Esophagus squamous epithelium (tissue), 4 donors: Measurements from ENCODE around the gene RIOK1.

Experiments used
- POLR2A ChIP-seq, 4 donors: fragments of 450-650 bp; IDR thresholded peaks; one replicate each; pipeline ENCODE4 v1.6.1; 2017; ENCODE audit warnings: antibody characterized with exemption in 4 of 4, mild to moderate bottlenecking in 4 of 4, moderate library complexity in 3 of 4
- TF ChIP-seq, protein P1 (sequence below), 6 experiments: fragments of 450-650 bp in 4 of 6; fragments of 200-600 bp in 2 of 6; sonication (generic) in 2 of 6; IDR thresholded peaks; one replicate each; pipeline ENCODE4 v1.5.1; 2016 to 2019; ENCODE audit warnings: antibody characterized with exemption in 6 of 6, mild to moderate bottlenecking in 4 of 6, moderate library complexity in 4 of 6

DNA sequence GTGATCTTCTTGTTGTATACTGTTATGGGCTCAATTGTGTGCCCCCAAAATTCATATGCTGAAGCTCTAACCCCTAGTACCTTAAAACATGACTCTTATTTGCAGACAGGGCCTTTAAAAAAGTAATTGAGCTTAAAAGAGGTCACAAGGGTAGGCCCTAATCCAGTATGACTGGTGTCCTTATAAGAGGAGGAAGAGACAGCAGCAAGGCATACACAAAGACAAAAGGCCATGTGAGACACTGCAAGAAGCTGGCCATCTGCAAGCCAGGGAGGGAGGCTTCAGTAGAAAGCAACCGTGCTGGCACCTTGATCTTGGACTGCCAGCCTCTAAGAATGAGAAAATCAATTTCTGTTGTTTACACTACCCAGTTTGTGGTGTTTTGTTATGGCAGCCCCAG is 8.5 kb upstream of the RIOK1 start:
- TF ChIP-seq POLR2A (IDR thresholded peaks at IDR 0.05): no peak
- TF ChIP-seq, protein P1, sequence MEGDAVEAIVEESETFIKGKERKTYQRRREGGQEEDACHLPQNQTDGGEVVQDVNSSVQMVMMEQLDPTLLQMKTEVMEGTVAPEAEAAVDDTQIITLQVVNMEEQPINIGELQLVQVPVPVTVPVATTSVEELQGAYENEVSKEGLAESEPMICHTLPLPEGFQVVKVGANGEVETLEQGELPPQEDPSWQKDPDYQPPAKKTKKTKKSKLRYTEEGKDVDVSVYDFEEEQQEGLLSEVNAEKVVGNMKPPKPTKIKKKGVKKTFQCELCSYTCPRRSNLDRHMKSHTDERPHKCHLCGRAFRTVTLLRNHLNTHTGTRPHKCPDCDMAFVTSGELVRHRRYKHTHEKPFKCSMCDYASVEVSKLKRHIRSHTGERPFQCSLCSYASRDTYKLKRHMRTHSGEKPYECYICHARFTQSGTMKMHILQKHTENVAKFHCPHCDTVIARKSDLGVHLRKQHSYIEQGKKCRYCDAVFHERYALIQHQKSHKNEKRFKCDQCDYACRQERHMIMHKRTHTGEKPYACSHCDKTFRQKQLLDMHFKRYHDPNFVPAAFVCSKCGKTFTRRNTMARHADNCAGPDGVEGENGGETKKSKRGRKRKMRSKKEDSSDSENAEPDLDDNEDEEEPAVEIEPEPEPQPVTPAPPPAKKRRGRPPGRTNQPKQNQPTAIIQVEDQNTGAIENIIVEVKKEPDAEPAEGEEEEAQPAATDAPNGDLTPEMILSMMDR (IDR thresholded peaks at IDR 0.05): no peak
